HG02981 (cell line): ENCODE results near the gene REG3G.

ENCODE experiments used
- ATAC-seq: cut with Tn5 transposase; IDR thresholded peaks from one replicate; pipeline ENCODE4 v1.9.1; 2021; ENCODE audit warnings: mild to moderate bottlenecking, moderate library complexity; ENCODE audit not compliant: unreplicated experiment

The REG3G gene

GRCh38 chr2:79025421-79025820, at the start of gene REG3G:
TSS of gene REG3G (plus strand) at chr2:79025702. CDS start at chr2:79026094, 392 bp downstream.
- ATAC-seq, result no peak

DNA sequence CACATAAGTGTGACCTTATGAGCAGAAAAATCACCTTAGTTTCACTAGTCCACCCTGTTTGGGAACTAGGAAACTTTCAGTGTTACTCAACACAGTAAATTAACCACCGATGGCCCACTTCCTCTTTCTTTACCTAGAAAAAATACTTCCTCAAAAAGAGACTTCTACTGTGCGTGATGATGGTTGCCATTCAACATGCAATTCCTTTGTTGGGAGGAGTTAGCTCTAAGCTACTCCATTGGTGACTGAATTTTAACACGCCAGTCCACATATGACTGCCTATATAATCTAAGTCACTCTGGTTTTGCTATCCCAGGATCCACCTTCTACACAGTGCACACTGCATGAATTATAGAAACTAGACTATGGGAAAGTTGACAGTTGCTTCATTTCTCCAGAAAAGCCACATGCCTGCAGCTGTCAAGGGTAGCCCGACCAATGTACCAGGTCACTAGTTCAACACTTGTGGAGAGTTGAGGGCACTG, 47.8 kb upstream of the REG3G start:
- ATAC-seq, result peak; percentile 94

- no peak for ATAC-seq
Measured at GRCh38 chr2:78978340-78978739, 47.2 kb upstream of the REG3G start.

- ATAC-seq, result peak; percentile 30
Measured at GRCh38 chr2:78979380-78980151, 45.9 kb upstream of the REG3G start.

DNA sequence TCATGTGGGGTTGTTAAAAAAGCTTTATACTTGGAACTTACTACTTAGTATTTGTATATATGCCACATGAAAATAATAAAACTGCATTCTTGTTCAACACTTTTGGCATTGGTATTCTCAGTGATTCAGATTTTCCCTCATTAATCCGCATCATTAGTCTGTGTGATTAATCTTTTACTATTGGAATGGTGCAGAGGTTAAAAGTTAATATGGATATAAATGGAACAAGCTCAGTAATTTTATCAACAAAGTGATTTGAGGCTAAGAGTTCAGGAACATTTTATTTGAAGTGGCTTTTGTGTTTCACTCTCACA, 45.4 kb upstream of the REG3G start:
- no peak for ATAC-seq

DNA sequence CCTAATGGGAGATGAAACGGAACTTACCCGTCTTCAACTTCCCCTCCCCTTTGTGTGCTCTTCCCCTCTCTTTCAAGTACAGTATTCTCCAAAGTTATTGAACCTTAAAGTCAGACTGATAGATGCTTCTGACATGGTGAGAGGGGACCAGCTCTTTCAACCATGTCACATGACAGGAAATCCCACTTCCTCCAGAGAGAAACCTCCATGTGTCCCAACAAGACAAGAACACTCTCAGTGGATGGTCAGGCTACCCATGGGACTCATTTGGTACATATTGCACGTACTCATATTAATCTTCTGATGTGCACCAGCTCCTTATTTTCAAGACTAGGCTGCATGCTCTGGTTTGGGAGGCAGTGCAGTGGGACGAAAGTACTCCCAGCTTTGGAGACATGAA, 44.6 kb upstream of the REG3G start:
- ATAC-seq, result no peak

DNA sequence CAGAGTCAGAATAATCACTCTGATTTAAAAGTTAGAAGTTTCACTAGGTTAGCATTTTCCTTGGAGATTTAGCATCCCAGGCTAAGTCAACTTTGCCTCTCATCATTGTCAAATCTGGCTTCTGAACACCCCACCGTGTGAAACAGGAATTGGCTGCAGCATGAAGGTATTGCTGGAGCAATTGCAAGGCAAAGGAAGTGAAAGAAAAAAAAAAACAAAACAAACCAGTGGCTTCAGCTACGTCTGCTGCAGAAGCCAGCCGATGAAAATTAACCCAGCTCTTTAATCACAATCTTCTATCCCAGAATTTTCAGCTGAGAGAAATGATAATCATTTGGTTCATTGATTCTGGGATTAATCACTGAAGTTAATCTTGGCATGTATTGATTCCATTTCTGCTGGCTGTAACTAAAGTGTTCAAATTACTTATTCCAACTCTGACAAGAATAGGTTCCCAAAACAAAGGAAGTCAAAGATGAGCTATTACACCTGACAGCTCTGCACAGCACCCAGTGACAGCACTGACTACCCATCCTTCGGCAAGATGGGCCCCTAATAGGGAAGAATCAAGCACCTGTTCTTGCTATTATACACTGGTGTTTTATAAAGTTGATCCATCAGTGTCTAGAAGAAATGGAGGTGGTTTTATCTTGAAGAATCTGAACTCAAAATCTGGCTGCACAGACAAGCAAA, 42.7 kb upstream of the REG3G start:
- ATAC-seq, result no peak

- no peak for ATAC-seq
Measured at GRCh38 chr2:78984386-78984785, 41.1 kb upstream of the REG3G start.

- no peak for ATAC-seq
Measured at GRCh38 chr2:78985558-78985957, 39.9 kb upstream of the REG3G start.

DNA sequence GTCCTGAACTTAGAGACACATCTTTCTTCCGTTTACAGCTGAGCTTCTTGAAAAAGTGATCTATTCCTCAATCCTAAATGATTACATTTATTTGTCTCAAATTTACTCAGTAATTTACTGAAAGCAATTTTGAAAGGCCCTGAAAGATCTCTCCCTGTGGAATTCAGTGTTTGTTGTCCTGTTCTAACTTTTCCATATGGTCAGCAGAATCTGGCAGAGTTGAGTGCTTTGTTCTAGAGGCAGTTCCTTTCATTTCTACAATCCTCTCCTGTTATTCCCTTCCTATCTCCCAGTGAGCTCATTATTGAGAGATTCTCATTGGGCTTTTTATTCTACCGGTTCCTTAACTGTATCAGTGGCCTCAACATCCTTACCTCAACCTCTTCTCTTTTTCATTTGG, 36.5 kb upstream of the REG3G start:
- no peak for ATAC-seq

GRCh38 chr2:78992451-78992806, 33.1 kb upstream of the REG3G start:
- peak; percentile 48 for ATAC-seq

DNA sequence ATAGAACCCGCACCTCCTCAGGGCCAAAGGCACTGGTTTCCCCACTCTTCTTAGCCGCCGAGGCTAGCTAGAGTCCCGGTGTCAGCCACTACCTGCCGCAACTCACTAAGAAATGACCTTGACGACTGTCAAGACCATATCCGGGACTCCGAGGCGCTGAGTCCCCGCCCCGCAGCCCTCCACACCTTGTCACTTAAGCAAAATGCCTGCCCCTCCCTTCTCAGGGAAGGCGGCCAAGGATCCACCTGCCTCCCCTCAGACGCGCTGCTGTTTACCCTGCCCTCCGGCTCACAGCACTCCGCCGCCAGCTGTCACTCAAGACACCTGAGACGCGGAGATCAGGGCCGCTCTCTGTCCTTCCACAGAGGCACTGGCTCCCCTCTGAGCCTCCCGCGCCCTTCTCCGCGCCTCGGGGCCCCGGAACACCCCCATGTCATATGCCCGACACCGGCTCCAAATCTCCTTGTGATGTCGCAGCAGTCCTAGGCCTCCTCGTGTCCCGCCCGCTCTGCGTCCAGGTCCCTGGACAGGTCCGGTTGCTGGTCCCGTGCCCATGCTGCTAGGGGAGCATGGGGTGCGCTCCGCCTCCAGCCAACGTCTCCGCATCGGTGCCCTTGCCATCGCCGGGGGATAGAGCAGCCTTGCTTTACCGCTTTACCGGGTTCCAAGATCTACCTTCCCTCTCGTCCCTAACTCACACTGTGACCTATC, 32.5 kb upstream of the REG3G start:
- ATAC-seq, result no peak

DNA sequence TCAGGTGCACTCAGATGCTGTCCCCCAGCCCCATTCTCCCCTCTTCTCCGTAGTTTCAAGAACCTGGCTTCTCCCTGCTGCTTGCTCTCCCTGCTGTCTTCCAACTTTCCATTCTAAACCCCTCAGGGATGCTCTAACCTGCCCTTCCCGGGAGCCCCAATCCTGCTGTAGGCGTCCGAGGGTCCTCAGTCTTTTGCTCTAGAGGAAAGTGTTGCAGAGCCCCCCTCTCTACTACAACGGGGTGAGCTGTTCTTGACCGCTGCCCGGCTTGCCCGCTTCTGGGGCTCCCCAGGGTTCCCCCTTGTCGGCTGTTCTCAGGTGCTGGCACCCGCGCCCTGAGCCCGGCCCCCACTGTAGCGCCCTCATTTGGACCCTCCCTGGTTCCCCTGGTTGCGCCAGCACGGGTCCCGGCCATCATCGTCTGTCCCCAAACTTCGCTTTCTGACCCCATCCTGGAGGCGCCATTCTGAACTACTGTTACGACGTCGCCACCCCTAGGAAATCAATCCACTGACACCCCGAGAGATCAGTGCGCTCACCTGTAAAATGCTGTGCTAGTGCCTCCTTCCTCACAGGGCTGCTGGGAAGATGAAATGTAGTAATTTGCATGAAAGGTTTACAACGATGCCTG, 31.9 kb upstream of the REG3G start:
- no peak for ATAC-seq

DNA sequence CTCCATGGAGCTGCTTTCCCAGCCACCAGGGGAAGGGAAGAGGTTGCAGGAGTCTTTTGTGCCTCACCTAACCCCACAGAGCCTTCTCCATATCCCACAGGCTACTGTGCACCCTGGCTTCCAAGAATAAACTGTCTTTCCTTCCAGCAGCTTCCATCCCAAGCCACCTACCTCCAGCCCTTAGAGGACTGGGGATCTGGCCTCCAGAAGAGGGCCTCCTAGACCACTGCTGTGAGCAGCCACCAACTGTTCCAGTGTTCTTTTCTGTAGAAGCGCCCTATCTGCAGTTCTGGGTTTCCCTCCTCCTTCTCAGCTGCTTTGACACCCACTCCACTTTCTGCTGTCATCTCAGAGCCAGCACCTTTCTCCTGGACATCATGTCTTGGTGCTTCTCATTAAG, 30.7 kb upstream of the REG3G start:
- no peak for ATAC-seq

- no peak for ATAC-seq
Measured at GRCh38 chr2:78999406-78999805, 26.1 kb upstream of the REG3G start.

- ATAC-seq, result no peak
Measured at GRCh38 chr2:79000008-79000576, 25.4 kb upstream of the REG3G start.

DNA sequence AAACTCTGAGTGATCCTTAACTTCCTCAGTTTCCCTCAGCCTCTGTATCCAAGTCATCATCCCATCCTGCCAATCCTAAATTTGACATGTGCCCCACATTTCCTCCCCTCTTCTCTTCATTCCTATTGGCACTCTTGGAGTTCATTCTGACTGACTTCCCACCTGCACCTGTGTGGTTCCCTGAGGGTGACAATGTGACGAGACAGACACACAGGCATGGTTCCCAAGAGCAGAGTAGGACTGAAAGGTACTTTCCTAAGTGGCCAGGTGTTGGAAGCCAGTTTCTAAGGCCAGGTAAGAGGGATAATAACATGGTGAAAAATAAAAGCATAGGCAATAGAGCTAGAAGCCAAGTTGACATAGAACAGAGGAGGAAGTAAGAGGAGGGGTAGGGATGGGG, 24.2 kb upstream of the REG3G start:
- ATAC-seq, result no peak

DNA sequence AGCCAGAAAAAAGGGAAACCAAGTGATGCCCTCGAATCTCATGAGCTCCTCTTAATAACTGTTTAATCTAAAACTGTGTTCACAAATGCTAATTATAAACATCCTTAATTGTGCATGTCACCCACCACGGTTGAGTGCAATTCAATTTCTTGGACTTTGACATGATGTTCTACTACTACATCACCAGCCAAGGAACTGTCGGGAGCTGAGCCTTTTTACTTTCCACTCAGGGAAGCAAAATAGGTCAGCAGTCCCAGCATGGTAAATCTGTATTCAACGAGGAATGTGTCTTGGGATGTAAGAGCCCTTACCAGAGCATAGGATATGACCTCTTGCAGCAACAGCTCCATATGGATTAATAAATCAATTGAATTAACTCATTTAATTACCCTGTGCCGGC, 20.8 kb upstream of the REG3G start:
- no peak for ATAC-seq

DNA sequence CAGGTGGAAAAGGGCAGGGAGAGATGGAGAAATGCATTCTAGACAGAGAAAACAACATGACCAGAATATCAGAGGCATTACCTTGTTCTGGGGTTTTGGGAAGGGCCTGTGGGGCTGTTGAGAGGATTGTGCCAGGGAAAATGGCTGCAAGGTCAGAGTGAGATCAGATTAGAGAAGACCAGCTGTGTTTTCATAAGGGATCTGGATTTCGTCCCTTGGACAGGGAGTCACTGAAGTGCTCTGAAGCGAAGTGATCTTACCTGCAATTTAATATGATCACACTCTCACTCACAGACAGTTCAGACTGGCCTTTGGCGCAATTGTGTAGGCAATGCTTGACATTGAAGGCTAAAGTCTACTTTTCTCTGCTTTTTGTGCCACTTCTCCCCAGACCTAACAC, 20.3 kb upstream of the REG3G start:
- no peak for ATAC-seq

- ATAC-seq, result no peak
Measured at GRCh38 chr2:79009388-79009787, 16.1 kb upstream of the REG3G start.

DNA sequence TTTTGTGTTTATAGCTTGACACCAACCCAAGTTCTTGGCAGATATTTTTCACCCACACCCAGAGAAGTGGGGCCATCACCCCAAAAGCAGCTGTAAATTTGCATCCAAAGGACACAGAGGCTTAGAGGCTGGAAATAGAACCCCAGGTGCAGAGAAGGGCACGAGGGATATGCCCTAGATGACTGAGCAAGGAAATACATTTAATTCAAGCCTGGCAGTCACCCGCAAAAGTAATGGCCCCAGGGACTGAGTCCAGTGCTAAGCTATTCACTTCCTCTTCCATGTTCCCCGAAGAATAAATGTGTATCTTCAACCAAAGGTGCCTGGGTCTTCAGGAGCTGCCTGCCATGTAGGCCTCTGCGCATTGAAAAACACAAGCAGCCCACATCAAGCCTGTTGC, 14.0 kb upstream of the REG3G start:
- no peak for ATAC-seq
